Kidney tubule cell (primary cell): ENCODE results near the gene PCDHA6.
"Not testable (repeated sequence)": the region's sequence is repeated elsewhere in the genome, so short reads cannot be mapped to it uniquely, and the experiment has no call there.

ENCODE experiments used
- DNase-seq: peaks from one replicate; pipeline ENCODE4 v3.0.0-alpha.2; 2018; ENCODE audit warnings: low spot score

Gene PCDHA6

GRCh38 chr5:140822281-140822629 is 5.5 kb upstream of the PCDHA6 start:
- DNase-seq: no peak

GRCh38 chr5:140822969-140823368 is 4.8 kb upstream of the PCDHA6 start:
- DNase-seq: not testable (repeated sequence)

- no peak for DNase-seq
These were observed 4.3 kb upstream of the PCDHA6 start for GRCh38 chr5:140823475-140823874.

- DNase-seq: peak; percentile 12
These were observed 590 bp downstream of the PCDHA6 start for GRCh38 chr5:140828362-140828737.

- DNase-seq: not testable (repeated sequence)
These were observed 2.0 kb downstream of the PCDHA6 start for GRCh38 chr5:140829511-140830501.

- peak; percentile 28 for DNase-seq
These were observed 6.2 kb downstream of the PCDHA6 start, which contains the start of gene PCDHA7 for GRCh38 chr5:140833993-140834392. Gene PCDHA7, plus strand, starts transcription at chr5:140834269. Its CDS starts 115 bp downstream, at chr5:140834384.

- DNase-seq: not testable (repeated sequence)
These were observed 6.8 kb downstream of the PCDHA6 start for GRCh38 chr5:140834439-140835008.

GRCh38 chr5:140835622-140836510 is 8.1 kb downstream of the PCDHA6 start:
- no peak for DNase-seq

- DNase-seq: peak; percentile 17
These were observed 13.5 kb downstream of the PCDHA6 start, which contains the start of gene PCDHA8 for GRCh38 chr5:140840978-140841962. Gene PCDHA8, plus strand, starts transcription at chr5:140841187. Its CDS starts 135 bp downstream, at chr5:140841322.

- DNase-seq: no peak
These were observed 15.3 kb downstream of the PCDHA6 start for GRCh38 chr5:140842798-140843733.

GRCh38 chr5:140848139-140849102 is 20.7 kb downstream of the PCDHA6 start, which contains the start of gene PCDHA9:
Gene PCDHA9, plus strand, starts transcription at chr5:140848382. Its CDS starts 114 bp downstream, at chr5:140848496.
- not testable (repeated sequence) for DNase-seq

- not testable (repeated sequence) for DNase-seq
These were observed 22.3 kb downstream of the PCDHA6 start for GRCh38 chr5:140849831-140850634.

- peak; percentile 68 for DNase-seq
These were observed 28.3 kb downstream of the PCDHA6 start, which contains the start of gene PCDHA10 for GRCh38 chr5:140855772-140856674. Gene PCDHA10, plus strand, starts transcription at chr5:140855897. Its CDS starts 152 bp downstream, at chr5:140856049.

GRCh38 chr5:140857177-140857986 is 29.6 kb downstream of the PCDHA6 start:
- DNase-seq: no peak

- DNase-seq: no peak
These were observed 30.2 kb downstream of the PCDHA6 start for GRCh38 chr5:140857987-140858240.
